MM.1S (cell line): ENCODE results near the gene TTLL4.

Experiments
- DNase-seq: peaks from one replicate; pipeline ENCODE4 v3.0.0-alpha.2; 2015
- H2AFZ ChIP-seq: fragments of 300-600 bp; sonication (generic); 2 replicates; pipeline ENCODE4 v1.6.0; 2016; ENCODE audit warnings: antibody characterized with exemption, low read length
- H3F3A ChIP-seq: fragments of 300-600 bp; sonication (generic); 2 replicates; pipeline ENCODE4 v1.6.1; 2016; ENCODE audit warnings: mild to moderate bottlenecking, antibody characterized with exemption, low read length, moderate library complexity, mixed read lengths; ENCODE audit not compliant: insufficient read depth
- H3K27ac ChIP-seq: fragments of 300-600 bp; sonication (generic); 2 replicates; pipeline ENCODE4 v1.5.1; 2016; ENCODE audit warnings: mild to moderate bottlenecking, low read length
- H3K27me3 ChIP-seq: fragments of 300-600 bp; sonication (generic); replicated peaks from 2 replicates; pipeline ENCODE4 v1.6.0; 2016; ENCODE audit warnings: low read length; ENCODE audit not compliant: insufficient read depth
- H3K36me3 ChIP-seq: fragments of 300-600 bp; sonication (generic); replicated peaks from 2 replicates; pipeline ENCODE4 v1.6.1; 2016; ENCODE audit warnings: mild to moderate bottlenecking, low read length, mixed read lengths; ENCODE audit not compliant: insufficient read depth
- H3K4me1 ChIP-seq: fragments of 300-600 bp; sonication (generic); 2 replicates; pipeline ENCODE4 v1.6.1; 2016; ENCODE audit warnings: low read length, mixed read lengths
- H3K4me2 ChIP-seq: fragments of 300-600 bp; sonication (generic); 2 replicates; pipeline ENCODE4 v1.6.0; 2016; ENCODE audit warnings: low read depth, low read length
- H3K4me3 ChIP-seq: fragments of 300-600 bp; sonication (generic); 2 replicates; pipeline ENCODE4 v1.5.1; 2016; ENCODE audit warnings: low read length, mixed read lengths
- H3K79me2 ChIP-seq: fragments of 300-600 bp; sonication (generic); 2 replicates; pipeline ENCODE4 v1.6.1; 2016; ENCODE audit warnings: mixed run types, low read length, mixed read lengths
- H3K9ac ChIP-seq: fragments of 300-600 bp; sonication (generic); 2 replicates; pipeline ENCODE4 v1.6.1; 2016; ENCODE audit warnings: low read length, mixed read lengths
- H3K9me2 ChIP-seq: fragments of 300-600 bp; sonication (generic); replicated peaks from 2 replicates; pipeline ENCODE4 v1.6.1; 2016; ENCODE audit warnings: mild to moderate bottlenecking, low read length, mixed read lengths; ENCODE audit not compliant: insufficient read depth
- H3K9me3 ChIP-seq: fragments of 300-600 bp; sonication (generic); replicated peaks from 2 replicates; pipeline ENCODE4 v1.6.1; 2016; ENCODE audit warnings: mild to moderate bottlenecking, low read length, mixed read lengths; ENCODE audit not compliant: insufficient read depth
- H4K20me1 ChIP-seq: fragments of 300-600 bp; sonication (generic); 2 replicates; pipeline ENCODE4 v1.6.1; 2016; ENCODE audit warnings: mild to moderate bottlenecking, low read length, moderate library complexity, mixed read lengths; ENCODE audit not compliant: insufficient read depth
- EZH2 ChIP-seq: fragments of 300-600 bp; sonication (generic); optimal IDR thresholded peaks from 2 replicates; pipeline ENCODE3; 2017; ENCODE audit warnings: low read depth, mild to moderate bottlenecking, antibody characterized with exemption, low read length, mixed read lengths
- EZH2phosphoT487 ChIP-seq: fragments of 300-600 bp; sonication (generic); IDR thresholded peaks from 2 replicates; pipeline ENCODE4 v1.6.1; 2018; ENCODE audit warnings: antibody characterized with exemption, low read length
- TF ChIP-seq, protein P1 (sequence below): fragments of 300-600 bp; sonication (generic); IDR thresholded peaks from 2 replicates; pipeline ENCODE4 v1.5.1; 2016; ENCODE audit warnings: antibody characterized with exemption, low read length, mixed read lengths

The TTLL4 gene

DNA sequence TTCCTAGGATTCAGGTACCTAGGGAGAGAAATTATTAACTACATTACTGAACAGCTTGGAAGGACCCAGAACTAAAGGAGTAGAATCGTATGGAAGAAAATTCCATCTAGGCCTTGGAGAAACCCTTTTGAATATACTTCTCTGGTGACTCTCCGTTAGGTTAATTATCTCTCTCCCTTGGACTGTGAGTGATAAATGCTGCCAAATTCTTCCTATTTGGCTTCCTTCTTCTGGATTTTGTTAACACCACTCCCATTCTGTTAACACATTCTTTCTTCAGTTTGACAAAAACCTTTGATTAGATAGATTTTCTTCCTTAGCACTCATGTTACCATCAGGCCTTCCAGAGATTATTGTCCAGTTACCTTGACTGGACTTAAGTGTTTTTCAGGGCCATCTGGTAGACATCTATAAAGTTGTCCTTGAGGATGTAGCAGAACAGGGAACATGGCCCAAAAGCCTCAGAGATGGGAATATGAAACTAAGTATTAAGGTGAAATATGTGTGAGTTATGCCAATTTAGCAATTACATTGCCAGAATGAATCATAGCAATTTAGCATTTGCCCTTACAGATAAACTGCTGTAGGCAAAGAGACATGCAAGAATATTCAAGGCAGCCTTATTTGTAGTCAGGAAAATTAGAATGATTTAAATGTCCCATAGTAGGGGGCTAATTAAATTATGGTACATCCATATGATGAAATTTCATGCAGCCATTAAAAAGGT is 78.1 kb downstream of the TTLL4 start:
- H3K27me3 ChIP-seq = no peaks in the 10 kb centered on the region
- H3F3A ChIP-seq = no peaks in the 10 kb centered on the region
- no peaks in the 10 kb centered on the region for H4K20me1 ChIP-seq
- H3K4me1 ChIP-seq = no peaks in the 10 kb centered on the region
- no peak for DNase-seq
- H3K4me3 ChIP-seq = no peak overlapping the region
- no peaks in the 10 kb centered on the region for H3K79me2 ChIP-seq
- TF ChIP-seq EZH2phosphoT487 (no peak), EZH2 (no peak)
- TF ChIP-seq, protein P1, sequence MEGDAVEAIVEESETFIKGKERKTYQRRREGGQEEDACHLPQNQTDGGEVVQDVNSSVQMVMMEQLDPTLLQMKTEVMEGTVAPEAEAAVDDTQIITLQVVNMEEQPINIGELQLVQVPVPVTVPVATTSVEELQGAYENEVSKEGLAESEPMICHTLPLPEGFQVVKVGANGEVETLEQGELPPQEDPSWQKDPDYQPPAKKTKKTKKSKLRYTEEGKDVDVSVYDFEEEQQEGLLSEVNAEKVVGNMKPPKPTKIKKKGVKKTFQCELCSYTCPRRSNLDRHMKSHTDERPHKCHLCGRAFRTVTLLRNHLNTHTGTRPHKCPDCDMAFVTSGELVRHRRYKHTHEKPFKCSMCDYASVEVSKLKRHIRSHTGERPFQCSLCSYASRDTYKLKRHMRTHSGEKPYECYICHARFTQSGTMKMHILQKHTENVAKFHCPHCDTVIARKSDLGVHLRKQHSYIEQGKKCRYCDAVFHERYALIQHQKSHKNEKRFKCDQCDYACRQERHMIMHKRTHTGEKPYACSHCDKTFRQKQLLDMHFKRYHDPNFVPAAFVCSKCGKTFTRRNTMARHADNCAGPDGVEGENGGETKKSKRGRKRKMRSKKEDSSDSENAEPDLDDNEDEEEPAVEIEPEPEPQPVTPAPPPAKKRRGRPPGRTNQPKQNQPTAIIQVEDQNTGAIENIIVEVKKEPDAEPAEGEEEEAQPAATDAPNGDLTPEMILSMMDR = no peak
- H3K9ac ChIP-seq = no peak overlapping the region
- H2AFZ ChIP-seq = no peak overlapping the region
- H3K27ac ChIP-seq = no peak overlapping the region
- no peak overlapping the region for H3K4me2 ChIP-seq
- H3K9me3 ChIP-seq = no peaks in the 10 kb centered on the region
- H3K9me2 ChIP-seq = no peaks in the 10 kb centered on the region
- H3K36me3 ChIP-seq = no peaks in the 10 kb centered on the region

GRCh38 chr2:218792433-218792832 is 81.8 kb downstream of the TTLL4 start:
- TF ChIP-seq, protein P1 = no peak
- TF ChIP-seq EZH2phosphoT487 (no peak), EZH2 (no peak)
- H3K27me3 ChIP-seq = no peaks in the 10 kb centered on the region
- no peak overlapping the region for H3K4me3 ChIP-seq
- no peak overlapping the region for H2AFZ ChIP-seq
- H4K20me1 ChIP-seq = no peaks in the 10 kb centered on the region
- H3K27ac ChIP-seq = no peak overlapping the region
- no peaks in the 10 kb centered on the region for H3K9me3 ChIP-seq
- no peak overlapping the region for H3K9ac ChIP-seq
- DNase-seq = no peak
- H3K79me2 ChIP-seq = no peaks in the 10 kb centered on the region
- H3F3A ChIP-seq = no peaks in the 10 kb centered on the region
- H3K9me2 ChIP-seq = no peaks in the 10 kb centered on the region
- no peak overlapping the region for H3K4me2 ChIP-seq
- no peaks in the 10 kb centered on the region for H3K36me3 ChIP-seq
- no peaks in the 10 kb centered on the region for H3K4me1 ChIP-seq

- no peak for TF ChIP-seq EZH2phosphoT487
- no peak for TF ChIP-seq EZH2
- TF ChIP-seq, protein P1 = no peak
- Histone ChIP-seq H3K36me3 (no peaks in the 10 kb centered on the region), H3K27ac (no peak overlapping the region), H2AFZ (no peak overlapping the region), H3K9me3 (no peaks in the 10 kb centered on the region), H3K27me3 (no peaks in the 10 kb centered on the region), H3K9me2 (no peaks in the 10 kb centered on the region), H3F3A (no peaks in the 10 kb centered on the region), H3K79me2 (no peaks in the 10 kb centered on the region), H3K4me1 (no peaks in the 10 kb centered on the region), H3K9ac (no peak overlapping the region), H3K4me2 (no peak overlapping the region), H4K20me1 (no peaks in the 10 kb centered on the region), H3K4me3 (no peak overlapping the region)
- no peak for DNase-seq
These were observed 86.1 kb downstream of the TTLL4 start for GRCh38 chr2:218796691-218797090.
